DND-41 (cell line): ENCODE results near the gene FOCAD.

ENCODE experiments used
- CTCF ChIP-seq: IDR thresholded peaks from 2 replicates; pipeline ENCODE4 v1.5.1; 2012; ENCODE audit warnings: borderline replicate concordance, low read length, moderate library complexity, mild to moderate bottlenecking; ENCODE audit not compliant: poor library complexity, severe bottlenecking; ENCODE audit errors: extremely low read depth
- EZH2 ChIP-seq: IDR thresholded peaks from 3 replicates; pipeline ENCODE4 v1.6.1; 2012; ENCODE audit warnings: borderline replicate concordance, low read depth, mild to moderate bottlenecking, moderate library complexity, low read length, inconsistent platforms; ENCODE audit not compliant: severe bottlenecking

GRCh38 chr9:21018177-21018576 lies 334.1 kb downstream of the FOCAD start:
- TF ChIP-seq CTCF (no peak), EZH2 (no peak)
